ENCODE data around the gene TLK2.

Gene TLK2

GRCh38 chr17:62658136-62658920 lies 179.7 kb downstream of the TLK2 start:
- no peak for DNase-seq

GRCh38 chr17:62660629-62661118 lies 182.0 kb downstream of the TLK2 start:
- no peak for DNase-seq

GRCh38 chr17:62661337-62661736 lies 182.7 kb downstream of the TLK2 start:
- DNase-seq = no peak

- DNase-seq = no peak
These were observed 184.2 kb downstream of the TLK2 start for GRCh38 chr17:62662855-62663254.
